Hematopoietic multipotent progenitor cell (in vitro differentiated cells): ENCODE measurements around the gene NEUROG3. TPM values are rescaled to one million over a fixed set of nuclear protein-coding genes. Genes with fewer than 3 reads are reported as not detected.

Source experiments
- DNase-seq, 3 donors: peaks; one replicate each; pipeline ENCODE4 v3.0.0-alpha.2; 2011 to 2015; ENCODE audit warnings: low read depth in 2 of 3, low spot score in 2 of 3
- total RNA-seq: library from RNA; depleted of rRNA; stranded (reverse); fragments of >200 nt; gene quantifications from one replicate; pipeline ENCODE4 v1.2.3, GENCODE V29; 2012

Gene NEUROG3
- total RNA-seq: under 0.01 TPM

GRCh38 chr10:69573056-69573806 lies at the start of gene NEUROG3:
Gene NEUROG3, minus strand, starts transcription at chr10:69573422. Its CDS starts 379 bp downstream, at chr10:69573043.
- peak in 1 of 3 donors; percentile 33 for DNase-seq

- no peak for DNase-seq
Observed at GRCh38 chr10:69620625-69621024, 47.4 kb upstream of the NEUROG3 start.

GRCh38 chr10:69619626-69620025 lies 46.4 kb upstream of the NEUROG3 start:
- no peak for DNase-seq

- DNase-seq: no peak
Observed at GRCh38 chr10:69618746-69619145, 45.5 kb upstream of the NEUROG3 start.

- no peak for DNase-seq
Observed at GRCh38 chr10:69616358-69616757, 43.1 kb upstream of the NEUROG3 start.

- no peak for DNase-seq
Observed at GRCh38 chr10:69614130-69614529, 40.9 kb upstream of the NEUROG3 start.

- DNase-seq: no peak
Observed at GRCh38 chr10:69612760-69613159, 39.5 kb upstream of the NEUROG3 start.

GRCh38 chr10:69609077-69609476 lies 35.9 kb upstream of the NEUROG3 start:
- no peak for DNase-seq

GRCh38 chr10:69600761-69601330 lies 27.6 kb upstream of the NEUROG3 start:
- DNase-seq: no peak

- DNase-seq: no peak
Observed at GRCh38 chr10:69588358-69588757, 15.1 kb upstream of the NEUROG3 start.

- DNase-seq: no peak
Observed at GRCh38 chr10:69584624-69585023, 11.4 kb upstream of the NEUROG3 start.

- DNase-seq: no peak
Observed at GRCh38 chr10:69583106-69583505, 9.9 kb upstream of the NEUROG3 start.

- DNase-seq: no peak
Observed at GRCh38 chr10:69580435-69580834, 7.2 kb upstream of the NEUROG3 start.

GRCh38 chr10:69579464-69580060 lies 6.3 kb upstream of the NEUROG3 start:
- no peak for DNase-seq

GRCh38 chr10:69578508-69578991 lies 5.3 kb upstream of the NEUROG3 start:
- DNase-seq: no peak

- DNase-seq: no peak
Observed at GRCh38 chr10:69577268-69578232, 4.3 kb upstream of the NEUROG3 start.

GRCh38 chr10:69576334-69577011 lies 3.3 kb upstream of the NEUROG3 start:
- DNase-seq: no peak

GRCh38 chr10:69575164-69575722 lies 2.0 kb upstream of the NEUROG3 start:
- DNase-seq: no peak

GRCh38 chr10:69574571-69574978 lies 1.4 kb upstream of the NEUROG3 start:
- no peak for DNase-seq
